HEK293T (cell line): ENCODE measurements around the gene CD7.

ENCODE experiments used
- ARNT ChIP-seq: fragments of 450-650 bp; IDR thresholded peaks from 2 replicates; pipeline ENCODE4 v1.6.1; 2017; ENCODE audit warnings: mild to moderate bottlenecking
- BHLHE40 ChIP-seq: fragments of 450-650 bp; IDR thresholded peaks from 2 replicates; pipeline ENCODE4 v1.6.1; 2016; ENCODE audit warnings: mild to moderate bottlenecking, moderate library complexity, borderline replicate concordance
- SP1 ChIP-seq: fragments of 450-650 bp; IDR thresholded peaks from 2 replicates; pipeline ENCODE4 v1.6.1; 2017

- TF ChIP-seq SP1 (no peak), BHLHE40 (no peak), ARNT (no peak)
Measured at GRCh38 chr17:82285141-82285540, 32.3 kb downstream of the CD7 start.
